Superior temporal gyrus (tissue), 1 donor: Measurements from ENCODE around the gene MIS18A.
"Not testable (repeated sequence)": the region's sequence is repeated elsewhere in the genome, so short reads cannot be mapped to it uniquely, and the experiment has no call there.

Source experiments
- DNase-seq: peaks from one replicate; pipeline ENCODE4 v3.0.0-alpha.2; 2016; ENCODE audit errors: extremely low spot score

MIS18A gene

GRCh38 chr21:32278518-32279376 lies at the start of gene MIS18A:
Gene MIS18A (minus strand): TSS chr21:32279049. CDS start chr21:32279014, 35 bp downstream.
- DNase-seq, result peak; percentile 96

- peak; percentile 57 for DNase-seq
Observed at GRCh38 chr21:32328595-32328994, 49.7 kb upstream of the MIS18A start.

DNA sequence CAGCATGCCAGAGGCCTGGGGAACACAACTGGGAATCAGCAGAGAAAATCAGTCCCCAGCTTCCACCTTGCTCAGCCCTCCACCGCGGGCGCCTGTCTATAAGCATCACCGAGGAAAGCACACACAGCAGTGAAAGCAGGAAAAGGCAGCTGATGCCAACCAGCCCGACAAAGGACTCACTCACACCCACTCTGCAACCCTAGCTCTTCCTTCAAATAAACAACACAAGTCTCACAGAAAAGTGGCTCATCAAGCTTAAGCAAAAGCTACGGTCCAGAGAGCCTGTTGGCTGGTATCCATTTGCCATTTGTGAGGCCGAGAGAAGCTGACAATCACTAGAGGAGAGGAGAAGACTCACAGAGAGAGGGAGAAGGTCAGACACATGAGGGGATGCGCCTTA lies 46.9 kb upstream of the MIS18A start:
- DNase-seq, result peak; percentile 68

- DNase-seq, result no peak
Observed at GRCh38 chr21:32322676-32323075, 43.8 kb upstream of the MIS18A start.

- DNase-seq, result no peak
Observed at GRCh38 chr21:32322103-32322502, 43.3 kb upstream of the MIS18A start.

- DNase-seq, result no peak
Observed at GRCh38 chr21:32321480-32321879, 42.6 kb upstream of the MIS18A start.

GRCh38 chr21:32320726-32321125 lies 41.9 kb upstream of the MIS18A start:
- no peak for DNase-seq

GRCh38 chr21:32320059-32320458 lies 41.2 kb upstream of the MIS18A start:
- no peak for DNase-seq

- DNase-seq, result no peak
Observed at GRCh38 chr21:32319012-32319411, 40.2 kb upstream of the MIS18A start.

DNA sequence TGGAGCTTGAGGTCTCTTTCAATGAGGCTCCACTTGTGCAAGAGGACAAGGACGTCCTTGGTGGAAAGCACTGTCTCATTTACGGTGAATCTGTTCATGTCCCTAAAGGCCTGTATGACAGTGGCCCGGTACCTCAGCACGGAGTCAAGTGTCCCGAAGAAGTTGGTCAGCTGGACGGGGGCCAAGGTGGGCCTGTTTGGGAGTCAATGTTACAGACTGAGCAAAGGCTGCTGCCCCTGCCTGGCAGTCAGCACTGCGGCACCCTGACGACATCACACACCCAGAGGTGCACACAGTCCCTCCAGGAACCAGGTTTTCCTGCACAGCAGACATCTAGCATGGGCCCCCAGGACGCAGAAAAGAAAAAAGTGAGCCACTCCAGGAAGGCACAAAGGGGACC lies 38.9 kb upstream of the MIS18A start:
- no peak for DNase-seq

- no peak for DNase-seq
Observed at GRCh38 chr21:32316361-32317215, 37.7 kb upstream of the MIS18A start.

DNA sequence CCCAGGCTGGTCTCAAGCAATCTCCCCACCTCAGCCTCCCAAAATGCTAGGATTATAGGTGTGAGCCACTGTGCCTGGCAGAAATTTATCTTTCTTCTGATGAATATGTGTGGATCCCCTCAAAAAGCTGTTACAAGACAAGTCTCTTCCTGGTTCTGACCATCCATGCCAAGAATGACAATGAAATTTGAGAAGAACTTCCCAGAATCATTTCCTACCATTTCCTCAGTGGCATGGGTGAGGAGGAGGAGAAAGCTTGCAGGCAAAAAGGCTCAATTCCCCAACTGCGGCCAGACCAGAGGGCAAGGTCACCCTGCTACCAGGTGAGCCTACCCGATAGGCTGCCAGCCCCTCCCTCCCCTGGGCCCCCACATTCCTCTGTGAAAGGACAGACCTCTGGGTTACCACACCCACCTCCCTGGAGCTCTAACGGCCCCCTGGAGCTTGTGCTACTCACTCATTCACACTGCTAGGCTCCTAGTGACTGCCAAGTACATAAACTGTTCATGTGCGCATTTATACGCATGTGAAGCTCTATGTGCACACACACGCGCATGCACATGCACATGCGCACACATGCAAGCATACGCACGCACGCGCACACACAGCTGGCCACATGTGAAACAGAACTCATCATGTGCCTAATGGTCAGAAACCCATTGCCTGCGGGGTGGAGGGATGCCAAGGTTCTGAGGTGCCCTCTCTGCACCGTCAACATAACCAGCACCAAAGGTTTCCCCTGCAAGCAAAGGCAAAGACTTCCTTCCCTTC lies 36.8 kb upstream of the MIS18A start:
- DNase-seq, result no peak

GRCh38 chr21:32314806-32315205 lies 36.0 kb upstream of the MIS18A start:
- DNase-seq, result no peak

GRCh38 chr21:32312976-32313375 lies 34.1 kb upstream of the MIS18A start:
- DNase-seq, result no peak

DNA sequence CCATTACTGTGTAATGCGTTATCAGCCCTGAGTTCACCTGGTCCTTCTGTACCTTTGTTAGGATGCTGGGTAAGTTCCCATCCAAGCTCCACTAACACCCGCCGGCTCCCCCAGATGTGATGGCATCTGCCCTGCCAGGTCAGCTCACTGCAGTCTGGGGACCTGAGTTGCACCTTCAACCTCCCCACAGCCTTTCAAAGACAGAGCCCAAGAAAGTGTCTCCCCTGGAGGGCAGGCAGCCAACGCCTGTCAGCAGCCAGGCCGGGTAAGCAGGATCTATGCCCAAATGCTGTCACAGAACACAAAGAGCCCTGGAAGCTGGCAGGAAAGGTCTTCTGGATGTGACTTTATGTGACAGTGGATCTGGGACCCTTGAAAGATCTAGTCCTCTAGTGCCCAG lies 33.5 kb upstream of the MIS18A start:
- DNase-seq, result no peak

GRCh38 chr21:32311621-32312020 lies 32.8 kb upstream of the MIS18A start:
- no peak for DNase-seq

DNA sequence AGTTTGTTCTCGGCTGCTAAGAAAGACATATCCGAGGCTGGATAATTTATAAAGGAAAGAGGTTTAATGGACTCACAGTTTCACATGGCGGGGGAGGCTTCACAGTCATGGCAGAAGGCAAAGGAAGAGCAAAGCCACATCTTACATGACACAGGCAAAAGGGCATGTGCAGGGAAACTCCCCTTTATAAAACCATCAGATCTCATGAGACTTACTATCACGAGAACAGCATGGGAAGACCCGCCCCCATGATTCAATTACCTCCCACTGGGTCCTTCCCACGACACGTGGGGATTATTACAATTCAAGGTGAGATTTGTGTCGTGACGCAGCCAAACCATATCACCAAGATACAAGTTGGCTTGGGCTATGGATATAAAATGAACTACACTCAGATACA lies 32.1 kb upstream of the MIS18A start:
- not testable (repeated sequence) for DNase-seq

- no peak for DNase-seq
Observed at GRCh38 chr21:32309906-32310460, 31.1 kb upstream of the MIS18A start.

GRCh38 chr21:32308696-32309095 lies 29.8 kb upstream of the MIS18A start:
- DNase-seq, result no peak

DNA sequence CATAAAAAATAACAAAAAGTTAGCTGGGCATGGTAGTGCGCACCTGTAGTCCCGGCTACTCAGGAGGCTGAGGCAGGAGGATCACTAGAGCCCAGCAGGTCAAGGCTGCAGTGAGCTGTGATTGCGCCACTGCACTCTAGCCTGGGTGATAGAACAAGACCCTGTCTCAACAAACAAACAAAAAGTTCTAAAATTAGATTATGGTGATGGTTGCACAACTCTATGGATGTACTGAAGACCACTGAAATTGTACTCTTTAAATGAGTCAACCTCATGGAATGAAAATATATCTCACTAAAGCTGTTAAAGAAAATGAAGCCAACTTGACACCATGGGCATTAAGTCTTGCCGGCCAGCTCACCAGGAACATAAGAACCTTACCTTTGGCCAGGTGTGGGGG lies 28.9 kb upstream of the MIS18A start:
- no peak for DNase-seq

DNA sequence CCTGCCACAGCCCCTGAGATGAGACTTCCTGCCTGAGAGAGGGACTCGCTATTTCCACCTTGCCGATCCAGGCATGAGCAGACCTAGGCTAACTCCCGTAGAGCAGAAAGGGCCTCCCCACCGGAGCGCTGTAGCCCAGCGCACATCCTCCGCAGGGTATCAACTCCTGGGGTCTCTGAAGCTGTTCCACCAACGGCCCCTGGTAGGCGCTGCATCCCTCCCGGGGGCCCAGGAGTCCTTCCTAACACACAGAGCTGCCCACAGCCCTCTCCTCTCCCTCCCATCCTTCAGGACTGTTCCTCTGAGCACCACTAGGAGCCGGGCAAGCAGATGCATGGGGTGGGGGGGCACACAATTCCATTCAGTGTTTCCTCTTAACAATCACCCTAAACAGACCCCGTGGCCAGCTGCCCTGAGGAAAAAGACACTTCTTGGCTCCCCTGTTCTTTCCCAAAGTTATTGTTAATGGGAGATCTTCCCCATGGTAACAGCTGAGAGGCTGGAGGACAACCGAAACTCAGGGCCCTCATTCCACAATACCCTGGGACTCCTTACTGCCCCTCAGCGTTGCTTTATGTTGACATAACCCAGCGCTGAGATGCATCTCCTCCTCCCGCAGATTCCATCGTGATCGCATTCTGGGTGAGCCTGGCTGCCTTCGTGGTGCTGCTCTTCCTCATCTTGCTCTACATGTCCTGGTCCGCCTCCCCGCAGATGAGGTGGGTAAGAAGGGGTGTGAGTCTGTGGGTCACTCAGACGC lies 27.4 kb upstream of the MIS18A start:
- DNase-seq, result peak; percentile 82
